GM12864 (cell line): ENCODE results near the gene WNT9A.

ENCODE experiments used
- DNase-seq: peaks from one replicate; pipeline ENCODE4 v3.0.0-alpha.2; 2011; ENCODE audit warnings: low read depth
- H3K4me3 ChIP-seq: 2 replicates; pipeline ENCODE4 v1.5.1; 2011; ENCODE audit warnings: mild to moderate bottlenecking, low read depth, low read length, control low read depth
- TF ChIP-seq, protein P1 (sequence below): IDR thresholded peaks from 2 replicates; pipeline ENCODE4 v1.5.1; 2011; ENCODE audit warnings: low read depth, mild to moderate bottlenecking, moderate library complexity, low read length, control low read depth, inconsistent platforms; ENCODE audit errors: missing control alignments

The WNT9A gene

DNA sequence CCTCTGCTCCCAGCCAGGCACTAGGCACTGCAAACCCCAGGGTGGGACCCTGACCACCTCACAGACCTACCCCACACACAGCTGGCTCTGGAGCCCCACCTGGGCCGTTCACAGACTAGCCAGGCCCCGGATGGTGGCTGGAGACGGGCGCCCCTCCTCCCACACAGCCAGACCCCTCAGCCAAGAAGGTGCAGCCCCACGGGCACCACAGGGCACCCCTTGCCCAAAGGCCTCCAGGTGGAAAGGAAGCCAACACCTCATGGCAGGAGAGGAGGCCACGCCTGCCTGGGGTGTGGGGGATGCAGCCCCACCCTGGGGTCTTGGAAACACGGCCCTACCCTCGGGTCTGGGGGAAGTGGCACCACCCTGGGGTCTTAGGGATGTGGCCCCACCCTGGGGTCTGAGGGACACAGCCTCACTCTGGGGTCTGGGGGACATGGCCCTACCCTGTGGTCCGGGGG, 44.6 kb downstream of the WNT9A start:
- DNase-seq = no peak
- H3K4me3 ChIP-seq = no peak overlapping the region
- TF ChIP-seq, protein P1, sequence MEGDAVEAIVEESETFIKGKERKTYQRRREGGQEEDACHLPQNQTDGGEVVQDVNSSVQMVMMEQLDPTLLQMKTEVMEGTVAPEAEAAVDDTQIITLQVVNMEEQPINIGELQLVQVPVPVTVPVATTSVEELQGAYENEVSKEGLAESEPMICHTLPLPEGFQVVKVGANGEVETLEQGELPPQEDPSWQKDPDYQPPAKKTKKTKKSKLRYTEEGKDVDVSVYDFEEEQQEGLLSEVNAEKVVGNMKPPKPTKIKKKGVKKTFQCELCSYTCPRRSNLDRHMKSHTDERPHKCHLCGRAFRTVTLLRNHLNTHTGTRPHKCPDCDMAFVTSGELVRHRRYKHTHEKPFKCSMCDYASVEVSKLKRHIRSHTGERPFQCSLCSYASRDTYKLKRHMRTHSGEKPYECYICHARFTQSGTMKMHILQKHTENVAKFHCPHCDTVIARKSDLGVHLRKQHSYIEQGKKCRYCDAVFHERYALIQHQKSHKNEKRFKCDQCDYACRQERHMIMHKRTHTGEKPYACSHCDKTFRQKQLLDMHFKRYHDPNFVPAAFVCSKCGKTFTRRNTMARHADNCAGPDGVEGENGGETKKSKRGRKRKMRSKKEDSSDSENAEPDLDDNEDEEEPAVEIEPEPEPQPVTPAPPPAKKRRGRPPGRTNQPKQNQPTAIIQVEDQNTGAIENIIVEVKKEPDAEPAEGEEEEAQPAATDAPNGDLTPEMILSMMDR = no peak

DNA sequence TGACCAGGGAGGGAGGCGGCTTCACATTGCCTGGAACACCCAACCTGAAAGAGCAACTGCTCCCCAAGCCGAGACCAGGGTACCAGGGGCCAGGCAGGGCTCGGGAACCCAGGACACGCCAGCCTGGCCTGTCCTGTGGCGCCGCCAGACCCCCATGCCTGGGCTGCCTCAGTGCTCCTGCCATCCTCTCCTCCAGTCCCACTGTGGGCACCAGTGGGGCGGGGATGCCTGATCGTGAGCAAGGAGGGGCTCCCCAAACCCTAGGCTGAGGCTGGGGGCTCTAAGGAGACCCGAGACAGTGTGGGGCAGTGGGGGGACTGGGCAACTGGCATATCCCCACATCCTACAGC, 45.1 kb downstream of the WNT9A start:
- no peak overlapping the region for H3K4me3 ChIP-seq
- TF ChIP-seq, protein P1 = no peak
- no peak for DNase-seq

DNA sequence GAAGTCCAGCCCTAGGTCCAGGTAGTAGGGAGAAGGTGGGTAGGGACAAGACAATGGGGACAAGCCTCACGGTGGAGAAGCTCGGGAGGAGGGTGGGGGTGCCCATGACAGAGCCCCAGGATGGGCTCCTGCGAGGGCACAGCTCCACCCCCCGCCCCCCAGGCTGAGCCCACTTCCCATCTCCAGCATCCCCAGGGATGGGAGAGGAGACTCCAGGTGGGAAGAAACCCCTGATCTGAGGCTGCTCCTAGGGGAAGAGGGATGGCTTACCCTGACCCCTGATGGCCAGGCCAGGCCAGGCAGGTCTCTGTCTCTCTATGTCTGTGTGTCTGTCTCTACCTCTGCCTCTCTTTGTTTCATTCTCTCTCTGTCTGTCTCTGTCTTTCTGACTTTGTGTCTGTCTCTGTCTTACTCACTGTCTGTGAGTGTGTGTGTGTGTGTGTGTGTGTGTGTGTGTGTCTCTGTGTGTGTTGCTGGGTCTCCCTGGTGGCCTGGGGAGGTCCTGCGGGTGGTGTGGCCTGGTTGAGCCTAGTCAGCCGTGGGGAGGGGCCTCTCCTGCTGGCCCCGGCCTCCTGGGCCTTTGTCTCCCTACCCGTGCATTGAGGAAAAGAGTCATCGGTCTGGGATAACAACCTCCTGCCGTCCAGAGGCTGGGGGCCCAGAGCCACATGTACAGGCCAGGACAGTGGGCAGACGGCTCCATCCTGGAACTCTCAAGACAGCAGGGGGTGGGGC, 45.7 kb downstream of the WNT9A start:
- no peak overlapping the region for H3K4me3 ChIP-seq
- TF ChIP-seq, protein P1 = no peak
- DNase-seq = no peak

DNA sequence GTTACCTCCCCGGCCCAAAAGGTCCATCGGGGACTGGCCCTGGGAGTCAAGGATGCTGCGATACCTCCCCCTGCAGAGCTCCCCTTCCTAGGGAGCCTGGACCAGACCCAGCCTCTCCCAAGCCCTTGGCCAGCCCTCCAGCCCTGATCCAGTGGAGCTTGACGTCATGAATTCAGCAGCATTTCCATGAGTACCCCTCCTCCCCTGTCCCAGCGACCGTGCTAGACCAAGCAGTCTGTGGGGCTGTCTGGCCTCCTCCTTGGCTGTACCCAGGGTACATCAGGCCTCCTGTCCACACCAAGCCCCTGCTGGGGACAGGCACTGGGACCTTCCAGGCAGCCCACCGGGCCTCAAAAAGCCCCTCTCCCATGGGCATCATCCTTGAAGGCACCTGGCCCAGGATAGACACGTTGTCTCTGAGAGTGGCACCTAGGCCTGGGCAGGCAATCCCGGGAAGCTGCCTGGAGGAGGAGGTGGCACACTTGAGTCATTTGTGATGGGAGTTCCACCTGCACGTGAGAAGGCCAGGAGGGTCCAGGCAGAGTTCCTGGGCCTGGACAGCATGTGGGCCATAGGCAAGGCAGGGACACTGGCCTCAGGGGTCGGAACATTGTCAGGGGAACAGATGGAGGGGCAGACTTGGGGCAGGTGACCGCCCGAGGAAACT, 46.4 kb downstream of the WNT9A start:
- TF ChIP-seq, protein P1 = no peak
- no peak overlapping the region for H3K4me3 ChIP-seq
- DNase-seq = no peak

DNA sequence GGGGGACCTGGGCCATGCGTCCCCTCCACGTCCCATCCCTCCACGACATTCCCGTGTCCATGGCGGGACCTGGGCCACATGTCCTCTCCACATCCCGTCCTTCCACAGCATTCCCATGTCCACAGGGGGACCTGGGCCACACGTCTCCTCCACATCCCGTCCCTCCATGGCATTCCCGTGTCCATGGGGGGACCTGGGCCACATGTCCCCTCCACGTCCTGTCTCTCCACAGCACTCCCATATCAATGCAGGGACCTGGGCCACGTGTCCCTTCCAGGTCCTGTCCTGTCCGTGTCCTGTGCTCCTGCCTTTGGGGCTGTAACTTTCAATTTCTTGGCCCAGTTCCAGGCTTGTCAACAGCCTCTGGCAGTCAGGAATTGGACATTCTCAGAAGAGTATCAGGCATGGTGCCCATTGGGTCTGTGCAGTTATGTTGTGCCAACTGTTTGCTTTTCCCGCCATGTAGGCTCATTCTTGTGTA, 47.1 kb downstream of the WNT9A start:
- DNase-seq = no peak
- TF ChIP-seq, protein P1 = no peak
- no peak overlapping the region for H3K4me3 ChIP-seq

DNA sequence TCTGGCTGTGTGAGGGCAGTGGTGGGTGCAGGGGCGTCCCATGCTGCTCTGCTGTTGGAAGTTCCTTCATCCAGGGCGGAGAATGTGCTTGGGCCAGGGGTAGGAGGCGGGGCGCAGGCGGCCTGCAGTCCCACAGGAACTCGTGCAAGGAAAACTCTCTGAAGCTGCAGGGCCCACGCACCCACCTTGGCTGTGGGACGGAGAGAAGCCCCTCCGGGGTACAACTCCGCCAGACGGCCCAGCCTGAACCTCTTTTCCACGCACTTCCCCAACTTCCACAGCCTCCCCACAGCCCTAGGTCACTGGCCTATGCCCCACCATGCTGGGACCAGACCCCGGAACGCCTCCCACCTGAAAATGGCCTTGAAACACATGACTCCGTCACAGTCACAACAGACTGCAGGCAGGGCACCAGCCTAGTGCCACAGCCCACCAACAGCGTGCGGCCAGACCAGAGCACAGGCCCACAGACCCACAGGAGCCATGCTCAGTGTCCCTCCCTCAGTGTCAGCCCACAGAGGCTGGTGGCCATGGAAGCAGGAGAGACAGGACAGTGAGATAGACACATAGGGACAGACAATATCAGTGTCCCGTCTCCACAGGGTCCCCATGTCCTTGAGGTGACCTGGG, 47.8 kb downstream of the WNT9A start:
- TF ChIP-seq, protein P1 = no peak
- DNase-seq = no peak
- H3K4me3 ChIP-seq = no peak overlapping the region
